ENCODE results near the gene SLC4A8.

DNA sequence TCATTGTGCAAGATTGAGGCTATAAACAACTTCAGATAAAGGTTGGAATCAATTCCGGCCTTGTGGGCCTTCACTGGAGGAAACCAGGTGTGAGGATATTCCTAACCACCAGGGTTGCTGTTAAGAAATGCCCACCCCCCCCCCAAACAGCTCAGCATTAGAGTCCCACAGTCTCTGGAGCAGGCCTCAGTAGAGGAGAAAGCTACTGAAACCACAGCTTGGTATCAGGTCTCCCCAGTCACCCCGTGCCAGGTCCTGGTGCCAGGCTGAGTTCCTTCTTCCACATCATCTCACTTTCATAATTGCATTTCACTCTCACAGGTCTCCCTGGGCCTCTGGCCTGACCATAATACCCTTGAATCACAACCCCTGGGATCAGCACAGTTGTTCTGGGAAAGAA is 45.9 kb upstream of the SLC4A8 start:
- no peak for TF ChIP-seq POLR2A (IDR thresholded peaks at IDR 0.05)
- TF ChIP-seq, protein P1, sequence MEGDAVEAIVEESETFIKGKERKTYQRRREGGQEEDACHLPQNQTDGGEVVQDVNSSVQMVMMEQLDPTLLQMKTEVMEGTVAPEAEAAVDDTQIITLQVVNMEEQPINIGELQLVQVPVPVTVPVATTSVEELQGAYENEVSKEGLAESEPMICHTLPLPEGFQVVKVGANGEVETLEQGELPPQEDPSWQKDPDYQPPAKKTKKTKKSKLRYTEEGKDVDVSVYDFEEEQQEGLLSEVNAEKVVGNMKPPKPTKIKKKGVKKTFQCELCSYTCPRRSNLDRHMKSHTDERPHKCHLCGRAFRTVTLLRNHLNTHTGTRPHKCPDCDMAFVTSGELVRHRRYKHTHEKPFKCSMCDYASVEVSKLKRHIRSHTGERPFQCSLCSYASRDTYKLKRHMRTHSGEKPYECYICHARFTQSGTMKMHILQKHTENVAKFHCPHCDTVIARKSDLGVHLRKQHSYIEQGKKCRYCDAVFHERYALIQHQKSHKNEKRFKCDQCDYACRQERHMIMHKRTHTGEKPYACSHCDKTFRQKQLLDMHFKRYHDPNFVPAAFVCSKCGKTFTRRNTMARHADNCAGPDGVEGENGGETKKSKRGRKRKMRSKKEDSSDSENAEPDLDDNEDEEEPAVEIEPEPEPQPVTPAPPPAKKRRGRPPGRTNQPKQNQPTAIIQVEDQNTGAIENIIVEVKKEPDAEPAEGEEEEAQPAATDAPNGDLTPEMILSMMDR (IDR thresholded peaks at IDR 0.05) = no peak
